Astrocyte (in vitro differentiated cells and primary cell): ENCODE data around the gene MYO1C. TPM values are rescaled to one million over a fixed set of nuclear protein-coding genes. Genes with fewer than 3 reads are reported as not detected.

Experiments used
- DNase-seq: peaks from one replicate; pipeline ENCODE4 v3.0.0-alpha.2; 2010; ENCODE audit warnings: low read depth
- FAIRE-seq: peaks from 2 replicates; lab custom pipeline; 2011; peaks lifted over from hg19 to GRCh38; lab: Jason Lieb, UNC
- H2AFZ ChIP-seq: 2 replicates; pipeline ENCODE4 v1.6.0; 2012; ENCODE audit warnings: low read depth, low read length, inconsistent platforms
- H3K27ac ChIP-seq: 2 replicates; pipeline ENCODE4 v1.5.1; 2011; ENCODE audit warnings: low read depth, low read length, inconsistent platforms
- H3K27me3 ChIP-seq: 2 replicates; pipeline ENCODE4 v1.6.0; 2011; ENCODE audit warnings: low read length, inconsistent platforms; ENCODE audit not compliant: insufficient read depth
- H3K36me3 ChIP-seq: 2 replicates; pipeline ENCODE4 v1.5.1; 2011; ENCODE audit warnings: low read length, inconsistent platforms; ENCODE audit not compliant: insufficient read depth
- H3K4me1 ChIP-seq: 2 replicates; pipeline ENCODE4 v1.5.1; 2011; ENCODE audit warnings: low read length, inconsistent platforms; ENCODE audit not compliant: insufficient read depth
- H3K4me2 ChIP-seq: 2 replicates; pipeline ENCODE4 v1.6.0; 2012; ENCODE audit warnings: low read length, inconsistent platforms
- H3K4me3 ChIP-seq: 2 replicates; pipeline ENCODE4 v1.5.1; 2011; ENCODE audit warnings: low read depth, mild to moderate bottlenecking, low read length, inconsistent platforms; ENCODE audit not compliant: insufficient read depth
- H3K79me2 ChIP-seq: 2 replicates; pipeline ENCODE4 v1.6.0; 2012; ENCODE audit warnings: mild to moderate bottlenecking, low read length, inconsistent platforms; ENCODE audit not compliant: insufficient read depth
- H3K9ac ChIP-seq: 2 replicates; pipeline ENCODE4 v1.6.0; 2012; ENCODE audit warnings: mild to moderate bottlenecking, low read length, inconsistent platforms
- H3K9me3 ChIP-seq: 2 replicates; pipeline ENCODE4 v1.5.1; 2012; ENCODE audit warnings: low read depth, mild to moderate bottlenecking, low read length, inconsistent platforms; ENCODE audit not compliant: insufficient read depth
- H4K20me1 ChIP-seq: 2 replicates; pipeline ENCODE4 v1.6.0; 2012; ENCODE audit warnings: low read length, inconsistent platforms; ENCODE audit not compliant: insufficient read depth
- H3K27ac Mint-ChIP-seq: one replicate; pipeline ENCODE4 v1.8.0; 2021; ENCODE audit warnings: mild to moderate bottlenecking, mixed read lengths; ENCODE audit not compliant: unreplicated experiment
- H3K27me3 Mint-ChIP-seq: one replicate; pipeline ENCODE4 v1.8.0; 2021; ENCODE audit warnings: low read depth, mixed read lengths; ENCODE audit not compliant: unreplicated experiment
- H3K36me3 Mint-ChIP-seq: one replicate; pipeline ENCODE4 v1.8.0; 2021; ENCODE audit warnings: low read depth, mixed read lengths; ENCODE audit not compliant: unreplicated experiment
- H3K4me1 Mint-ChIP-seq: one replicate; pipeline ENCODE4 v1.8.0; 2021; ENCODE audit warnings: low read depth, mixed read lengths; ENCODE audit not compliant: unreplicated experiment
- H3K4me3 Mint-ChIP-seq: one replicate; pipeline ENCODE4 v1.8.0; 2021; ENCODE audit warnings: mild to moderate bottlenecking, moderate library complexity, mixed read lengths; ENCODE audit not compliant: unreplicated experiment
- H3K9me3 Mint-ChIP-seq: one replicate; pipeline ENCODE4 v1.8.0; 2021; ENCODE audit warnings: mild to moderate bottlenecking, mixed read lengths; ENCODE audit not compliant: unreplicated experiment
- CTCF ChIP-seq: IDR thresholded peaks from 2 replicates; pipeline ENCODE4 v1.5.1; 2011; ENCODE audit warnings: low read depth, mild to moderate bottlenecking, inconsistent platforms, low read length, moderate library complexity; ENCODE audit not compliant: insufficient read depth
- EZH2 ChIP-seq: IDR thresholded peaks from 2 replicates; pipeline ENCODE4 v1.6.1; 2012; ENCODE audit warnings: mild to moderate bottlenecking, low read length, inconsistent platforms; ENCODE audit not compliant: insufficient read depth
- total RNA-seq: library from RNA; stranded (reverse); gene quantifications from 2 replicates; pipeline ENCODE4 v1.2.1, GENCODE V29; 2021

Gene MYO1C
- total RNA-seq, 1 donor from 2014 or later, result 132 TPM

GRCh38 chr17:1511756-1512321 lies 19.4 kb upstream of the MYO1C start:
- Histone ChIP-seq H3K4me3 (no peak overlapping the region), H3K27me3 (no peaks in the 10 kb centered on the region), H3K36me3 (peaks cover 7% of the 10 kb centered on the region), H3K4me2 (no peak overlapping the region), H3K4me1 (peaks cover 11% of the 10 kb centered on the region), H3K79me2 (peaks cover 14% of the 10 kb centered on the region), H3K27ac (no peak overlapping the region), H3K9ac (peak overlapping the region; percentile 16), H3K9me3 (no peaks in the 10 kb centered on the region), H2AFZ (no peak overlapping the region), H4K20me1 (peaks cover 8% of the 10 kb centered on the region)
- FAIRE-seq (no peak), DNase-seq (peak; percentile 18)
- Mint-ChIP-seq H3K36me3 (peaks cover 17% of the 10 kb centered on the region), H3K27ac (peak overlapping the region; percentile 34), H3K4me1 (peaks cover 11% of the 10 kb centered on the region), H3K9me3 (no peaks in the 10 kb centered on the region), H3K4me3 (no peak overlapping the region), H3K27me3 (no peaks in the 10 kb centered on the region)
- no peak for TF ChIP-seq CTCF
- no peak for TF ChIP-seq EZH2

DNA sequence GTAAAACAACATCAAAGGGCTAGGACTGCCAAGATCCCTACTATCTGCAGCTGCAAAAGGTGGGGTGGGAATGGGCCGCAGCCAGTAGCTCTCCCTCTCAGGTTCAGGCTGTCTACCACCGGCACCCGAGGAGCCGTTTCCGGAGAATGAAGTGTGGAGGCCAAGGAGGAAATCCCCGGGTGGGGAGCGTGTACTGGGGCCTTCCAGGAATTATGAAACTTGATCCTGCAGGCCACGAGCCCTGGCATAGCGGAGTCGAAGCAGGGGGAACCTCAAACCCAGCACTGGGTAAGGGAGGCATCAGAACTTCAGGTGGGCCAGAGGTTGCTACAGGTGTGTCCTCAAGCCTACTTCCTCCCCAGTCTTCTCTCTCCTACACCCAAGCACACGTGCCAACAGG lies 18.8 kb upstream of the MYO1C start:
- TF ChIP-seq EZH2 (no peak), CTCF (no peak)
- Histone ChIP-seq H3K4me1 (peaks cover 11% of the 10 kb centered on the region), H4K20me1 (peaks cover 8% of the 10 kb centered on the region), H3K4me3 (no peak overlapping the region), H3K27me3 (no peaks in the 10 kb centered on the region), H3K4me2 (no peak overlapping the region), H2AFZ (no peak overlapping the region), H3K36me3 (peaks cover 9% of the 10 kb centered on the region), H3K9ac (no peak overlapping the region), H3K27ac (no peak overlapping the region), H3K9me3 (no peaks in the 10 kb centered on the region), H3K79me2 (peaks cover 12% of the 10 kb centered on the region)
- Mint-ChIP-seq H3K27me3 (no peaks in the 10 kb centered on the region), H3K9me3 (no peaks in the 10 kb centered on the region), H3K36me3 (peaks cover 19% of the 10 kb centered on the region), H3K27ac (peak overlapping the region; percentile 7), H3K4me1 (peaks cover 11% of the 10 kb centered on the region), H3K4me3 (no peak overlapping the region)
- FAIRE-seq (no peak), DNase-seq (no peak)

GRCh38 chr17:1509290-1509881 lies 16.9 kb upstream of the MYO1C start:
- no peak for FAIRE-seq
- no peak overlapping the region for H3K4me3 Mint-ChIP-seq

More at GRCh38 chr17:1509290-1509881, 16.9 kb upstream of the MYO1C start:
- Mint-ChIP-seq H3K36me3 (peaks cover 22% of the 10 kb centered on the region), H3K4me1 (peaks cover 7% of the 10 kb centered on the region), H3K27ac (no peak overlapping the region), H3K9me3 (no peaks in the 10 kb centered on the region), H3K27me3 (peaks cover 5% of the 10 kb centered on the region)
- Histone ChIP-seq H3K4me2 (no peak overlapping the region), H3K9me3 (no peaks in the 10 kb centered on the region), H3K4me3 (no peak overlapping the region), H2AFZ (no peak overlapping the region), H3K27ac (no peak overlapping the region), H3K27me3 (no peaks in the 10 kb centered on the region), H3K9ac (no peak overlapping the region), H3K79me2 (peaks cover 3% of the 10 kb centered on the region), H3K36me3 (peaks cover 10% of the 10 kb centered on the region), H3K4me1 (no peaks in the 10 kb centered on the region), H4K20me1 (peaks cover 2% of the 10 kb centered on the region)
- TF ChIP-seq CTCF (no peak), EZH2 (no peak)
- no peak for DNase-seq
